Adipocyte (in vitro differentiated cells): ENCODE measurements around the gene SURF2.
"Not testable (repeated sequence)": the region's sequence is repeated elsewhere in the genome, so short reads cannot be mapped to it uniquely, and the experiment has no call there.

ENCODE experiments used
- DNase-seq: peaks from one replicate; pipeline ENCODE4 v3.0.0-alpha.2; 2015; ENCODE audit warnings: low read depth
- H3K27me3 ChIP-seq: replicated peaks from 2 replicates; pipeline ENCODE4 v1.7.0; 2013; ENCODE audit warnings: mild to moderate bottlenecking, low read length, moderate library complexity; ENCODE audit not compliant: control insufficient read depth, insufficient read depth
- H3K36me3 ChIP-seq: 2 replicates; pipeline ENCODE4 v1.7.0; 2013; ENCODE audit warnings: low read length, mild to moderate bottlenecking, moderate library complexity; ENCODE audit not compliant: control insufficient read depth, insufficient read depth, severe bottlenecking
- H3K4me1 ChIP-seq: 2 replicates; pipeline ENCODE4 v1.7.0; 2013; ENCODE audit warnings: mild to moderate bottlenecking, low read length, moderate library complexity; ENCODE audit not compliant: control insufficient read depth, insufficient read depth
- H3K4me3 ChIP-seq: 2 replicates; pipeline ENCODE4 v1.7.0; 2013; ENCODE audit warnings: mild to moderate bottlenecking, low read length, moderate library complexity
- H3K9ac ChIP-seq: 2 replicates; pipeline ENCODE4 v1.7.0; 2013; ENCODE audit warnings: mild to moderate bottlenecking, low read length, moderate library complexity
- H3K9me3 ChIP-seq: 2 replicates; pipeline ENCODE4 v1.7.0; 2013; ENCODE audit warnings: mild to moderate bottlenecking, low read length, moderate library complexity; ENCODE audit not compliant: control insufficient read depth

SURF2 gene

GRCh38 chr9:133356391-133357091 is at the start of gene SURF2, which contains the start of gene SURF1:
Gene SURF2 (plus strand): TSS chr9:133356550. CDS start chr9:133356593, 43 bp downstream.
Gene SURF1 (minus strand): TSS chr9:133356487. CDS start chr9:133356453, 34 bp downstream.
- Histone ChIP-seq H3K4me3 (peak within 1 kb of the TSS; percentile 95), H3K9me3 (no peaks in the 10 kb centered on the region), H3K4me1 (peaks cover 44% of the 10 kb centered on the region), H3K36me3 (peaks cover 47% of the 10 kb centered on the region), H3K27me3 (no peaks in the 10 kb centered on the region), H3K9ac (peak within 1 kb of the TSS; percentile 91)
- peak; percentile 96 for DNase-seq

- peaks cover 11% of the 10 kb centered on the region for H3K9me3 ChIP-seq
- H3K4me3 ChIP-seq, result no peak overlapping the region
- no peaks in the 10 kb centered on the region for H3K4me1 ChIP-seq
- peaks cover 30% of the 10 kb centered on the region for H3K27me3 ChIP-seq
- no peak overlapping the region for H3K9ac ChIP-seq
- DNase-seq, result no peak
- no peaks in the 10 kb centered on the region for H3K36me3 ChIP-seq
Observed at GRCh38 chr9:133307301-133307700, 49.0 kb upstream of the SURF2 start.

GRCh38 chr9:133309608-133310007 is 46.7 kb upstream of the SURF2 start:
- peaks cover 15% of the 10 kb centered on the region for H3K27me3 ChIP-seq
- no peak for DNase-seq
- no peak overlapping the region for H3K4me3 ChIP-seq
- peaks cover 9% of the 10 kb centered on the region for H3K9me3 ChIP-seq
- no peaks in the 10 kb centered on the region for H3K4me1 ChIP-seq
- H3K9ac ChIP-seq, result no peak overlapping the region
- H3K36me3 ChIP-seq, result no peaks in the 10 kb centered on the region

GRCh38 chr9:133315997-133316396 is 40.4 kb upstream of the SURF2 start:
- no peak overlapping the region for H3K4me3 ChIP-seq
- DNase-seq, result no peak
- no peaks in the 10 kb centered on the region for H3K36me3 ChIP-seq
- no peak overlapping the region for H3K9ac ChIP-seq
- H3K27me3 ChIP-seq, result peaks cover 4% of the 10 kb centered on the region
- H3K9me3 ChIP-seq, result no peaks in the 10 kb centered on the region
- no peaks in the 10 kb centered on the region for H3K4me1 ChIP-seq

- H3K4me3 ChIP-seq, H3K27me3 ChIP-seq, H3K4me1 ChIP-seq, H3K9ac ChIP-seq, DNase-seq, H3K36me3 ChIP-seq, H3K9me3 ChIP-seq: not testable (repeated sequence)
Observed at GRCh38 chr9:133317551-133317950, 38.8 kb upstream of the SURF2 start.

GRCh38 chr9:133320421-133320881 is 35.9 kb upstream of the SURF2 start:
- peaks cover 4% of the 10 kb centered on the region for H3K27me3 ChIP-seq
- peaks cover 4% of the 10 kb centered on the region for H3K9me3 ChIP-seq
- no peaks in the 10 kb centered on the region for H3K4me1 ChIP-seq
- no peak overlapping the region for H3K9ac ChIP-seq
- H3K4me3 ChIP-seq, result no peak overlapping the region
- DNase-seq, result no peak
- H3K36me3 ChIP-seq, result no peaks in the 10 kb centered on the region

GRCh38 chr9:133321411-133321935 is 34.9 kb upstream of the SURF2 start:
- DNase-seq, result no peak
- peaks cover 4% of the 10 kb centered on the region for H3K9me3 ChIP-seq
- no peaks in the 10 kb centered on the region for H3K36me3 ChIP-seq
- no peak overlapping the region for H3K9ac ChIP-seq
- no peak overlapping the region for H3K4me3 ChIP-seq
- H3K4me1 ChIP-seq, result no peaks in the 10 kb centered on the region
- peaks cover 3% of the 10 kb centered on the region for H3K27me3 ChIP-seq

GRCh38 chr9:133322701-133323100 is 33.6 kb upstream of the SURF2 start:
- Histone ChIP-seq H3K9me3 (peaks cover 4% of the 10 kb centered on the region), H3K4me1 (no peaks in the 10 kb centered on the region), H3K4me3 (no peak overlapping the region), H3K9ac (no peak overlapping the region), H3K36me3 (no peaks in the 10 kb centered on the region), H3K27me3 (no peaks in the 10 kb centered on the region)
- DNase-seq, result no peak

GRCh38 chr9:133323211-133323610 is 33.1 kb upstream of the SURF2 start:
- Histone ChIP-seq H3K27me3 (no peaks in the 10 kb centered on the region), H3K9me3 (peaks cover 4% of the 10 kb centered on the region), H3K36me3 (no peaks in the 10 kb centered on the region), H3K4me1 (no peaks in the 10 kb centered on the region), H3K4me3 (no peak overlapping the region), H3K9ac (no peak overlapping the region)
- no peak for DNase-seq

- H3K27me3 ChIP-seq, result no peaks in the 10 kb centered on the region
- no peak for DNase-seq
- H3K4me3 ChIP-seq, result no peak overlapping the region
- H3K36me3 ChIP-seq, result no peaks in the 10 kb centered on the region
- H3K9me3 ChIP-seq, result peaks cover 4% of the 10 kb centered on the region
- no peak overlapping the region for H3K9ac ChIP-seq
- H3K4me1 ChIP-seq, result no peaks in the 10 kb centered on the region
Observed at GRCh38 chr9:133323991-133324703, 32.2 kb upstream of the SURF2 start.

GRCh38 chr9:133327021-133327420 is 29.3 kb upstream of the SURF2 start:
- H3K36me3 ChIP-seq, result peaks cover 22% of the 10 kb centered on the region
- DNase-seq, H3K4me1 ChIP-seq, H3K27me3 ChIP-seq, H3K4me3 ChIP-seq, H3K9me3 ChIP-seq, H3K9ac ChIP-seq: not testable (repeated sequence)
